ENCODE data around the gene DOCK6. TPM values are rescaled to one million over a fixed set of nuclear protein-coding genes. Genes with fewer than 3 reads are reported as not detected.

DOCK6 gene
- total RNA-seq, 2 donors from 2014 or later, result 12.7 to 49.4 TPM

DNA sequence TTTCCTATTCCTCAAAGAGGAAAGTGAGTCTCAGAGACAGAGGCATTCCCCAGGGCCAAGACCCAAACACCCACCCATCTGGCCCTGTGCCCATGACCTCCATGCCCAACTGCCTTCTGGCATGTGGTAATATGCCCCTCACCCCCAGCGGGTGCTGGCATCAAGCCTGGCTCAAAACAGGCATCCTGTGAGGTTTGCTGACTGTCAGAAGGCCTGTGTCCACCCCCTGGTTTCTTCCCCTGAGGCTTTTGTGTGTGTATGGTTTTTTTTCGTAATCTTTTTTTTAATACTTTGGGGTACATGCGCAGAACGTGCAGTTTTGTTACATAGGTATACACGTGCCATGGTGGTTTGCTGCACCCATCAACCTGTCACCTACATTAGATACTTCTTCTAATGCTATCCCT, 57.4 kb downstream of the DOCK6 start:
- peaks cover 0 to 31% of the 10 kb centered on the region in 2 donors for H3K4me1 ChIP-seq
- H3K36me3 ChIP-seq, result peaks cover 21% of the 10 kb centered on the region
- no peak overlapping the region for H3K4me3 ChIP-seq
- peak overlapping the region; percentile 95 to 96 for H3K27ac ChIP-seq
- DNase-seq (ENCODE audit: low spot score), result no peak
- H3K27me3 ChIP-seq, result no peaks in the 10 kb centered on the region
- H3K9me3 ChIP-seq, result no peaks in the 10 kb centered on the region
- TF ChIP-seq, protein P1, sequence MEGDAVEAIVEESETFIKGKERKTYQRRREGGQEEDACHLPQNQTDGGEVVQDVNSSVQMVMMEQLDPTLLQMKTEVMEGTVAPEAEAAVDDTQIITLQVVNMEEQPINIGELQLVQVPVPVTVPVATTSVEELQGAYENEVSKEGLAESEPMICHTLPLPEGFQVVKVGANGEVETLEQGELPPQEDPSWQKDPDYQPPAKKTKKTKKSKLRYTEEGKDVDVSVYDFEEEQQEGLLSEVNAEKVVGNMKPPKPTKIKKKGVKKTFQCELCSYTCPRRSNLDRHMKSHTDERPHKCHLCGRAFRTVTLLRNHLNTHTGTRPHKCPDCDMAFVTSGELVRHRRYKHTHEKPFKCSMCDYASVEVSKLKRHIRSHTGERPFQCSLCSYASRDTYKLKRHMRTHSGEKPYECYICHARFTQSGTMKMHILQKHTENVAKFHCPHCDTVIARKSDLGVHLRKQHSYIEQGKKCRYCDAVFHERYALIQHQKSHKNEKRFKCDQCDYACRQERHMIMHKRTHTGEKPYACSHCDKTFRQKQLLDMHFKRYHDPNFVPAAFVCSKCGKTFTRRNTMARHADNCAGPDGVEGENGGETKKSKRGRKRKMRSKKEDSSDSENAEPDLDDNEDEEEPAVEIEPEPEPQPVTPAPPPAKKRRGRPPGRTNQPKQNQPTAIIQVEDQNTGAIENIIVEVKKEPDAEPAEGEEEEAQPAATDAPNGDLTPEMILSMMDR (IDR thresholded peaks at IDR 0.05), result no peak

- TF ChIP-seq, protein P1 (IDR thresholded peaks at IDR 0.05), result peak in 1 of 2 donors; percentile 48
- Histone ChIP-seq H3K27ac (peak overlapping the region; percentile 95 to 96), H3K36me3 (peaks cover 19% of the 10 kb centered on the region), H3K4me1 (peaks cover 0 to 34% of the 10 kb centered on the region in 2 donors), H3K9me3 (no peaks in the 10 kb centered on the region), H3K27me3 (no peaks in the 10 kb centered on the region), H3K4me3 (peak overlapping the region in 1 of 2 donors; percentile 24)
- DNase-seq (ENCODE audit: low spot score), result no peak
These were observed 58.2 kb downstream of the DOCK6 start for GRCh38 chr19:11204076-11204602.

DNA sequence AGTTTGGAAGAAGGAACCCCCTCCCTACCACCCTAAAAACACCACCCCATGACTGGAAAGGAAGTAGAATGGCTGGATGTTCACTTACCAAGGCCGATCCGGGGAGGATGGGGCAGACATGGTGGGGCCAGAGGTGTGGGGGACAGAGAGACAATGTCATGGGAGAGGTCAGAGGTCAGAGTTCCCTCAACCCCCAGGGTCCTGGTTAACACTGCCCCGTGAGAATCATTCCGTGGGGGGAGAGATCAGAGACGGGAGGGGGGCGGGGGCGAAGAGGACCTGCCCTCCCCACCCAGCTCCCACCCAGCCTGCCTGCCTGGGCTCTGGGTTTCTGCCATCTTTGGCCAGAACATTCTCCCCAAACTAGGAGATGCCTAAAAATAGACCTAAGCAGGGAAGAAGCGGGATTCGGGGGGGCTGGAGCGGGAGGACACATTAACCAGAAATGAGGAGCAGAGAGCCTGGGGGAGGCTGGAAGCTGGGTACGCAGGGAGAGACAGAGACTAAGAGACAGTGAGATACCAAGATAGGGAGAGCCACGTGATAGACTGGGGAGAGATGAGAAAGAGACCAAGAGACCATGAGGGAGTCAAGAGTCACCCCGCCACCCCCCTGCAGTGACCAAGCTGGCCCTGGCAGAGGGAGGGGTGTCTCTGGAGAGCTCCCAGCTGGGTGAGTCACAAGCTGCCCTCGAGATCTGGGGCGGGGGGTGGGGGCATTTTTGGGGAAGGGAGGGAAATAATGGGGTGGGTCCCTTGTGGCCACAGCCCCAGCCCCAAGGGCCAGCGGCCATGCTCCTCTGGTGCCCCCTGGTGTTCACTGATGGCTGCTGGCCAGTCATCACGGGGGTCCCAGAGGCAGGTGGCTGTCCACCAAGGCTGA, 58.9 kb downstream of the DOCK6 start:
- Histone ChIP-seq H3K27me3 (no peaks in the 10 kb centered on the region), H3K9me3 (no peaks in the 10 kb centered on the region), H3K36me3 (peaks cover 12% of the 10 kb centered on the region), H3K27ac (peak overlapping the region; percentile 95 to 96), H3K4me1 (peaks cover 0 to 41% of the 10 kb centered on the region in 2 donors), H3K4me3 (peak overlapping the region in 1 of 2 donors; percentile 24)
- TF ChIP-seq, protein P1 (IDR thresholded peaks at IDR 0.05), result peak; percentile 93 to 96
- peak; percentile 92 for DNase-seq (ENCODE audit: low spot score)

- no peak for DNase-seq (ENCODE audit: low spot score)
- Histone ChIP-seq H3K9me3 (no peaks in the 10 kb centered on the region), H3K36me3 (peaks cover 12% of the 10 kb centered on the region), H3K4me3 (no peak overlapping the region), H3K27me3 (no peaks in the 10 kb centered on the region), H3K27ac (peak overlapping the region; percentile 95 to 96), H3K4me1 (peaks cover 0 to 49% of the 10 kb centered on the region in 2 donors)
- TF ChIP-seq, protein P1 (IDR thresholded peaks at IDR 0.05), result no peak
These were observed 59.7 kb downstream of the DOCK6 start for GRCh38 chr19:11202488-11203193.

- Histone ChIP-seq H3K27ac (peak overlapping the region; percentile 95 to 96), H3K9me3 (no peaks in the 10 kb centered on the region), H3K27me3 (no peaks in the 10 kb centered on the region), H3K36me3 (peaks cover 12% of the 10 kb centered on the region), H3K4me3 (no peak overlapping the region), H3K4me1 (peaks cover 0 to 49% of the 10 kb centered on the region in 2 donors)
- TF ChIP-seq, protein P1 (IDR thresholded peaks at IDR 0.05), result no peak
- no peak for DNase-seq (ENCODE audit: low spot score)
These were observed 60.5 kb downstream of the DOCK6 start for GRCh38 chr19:11201791-11202190.
